HepG2 (cell line): ENCODE results near the gene DLX6. TPM values are rescaled to one million over a fixed set of nuclear protein-coding genes. Genes with fewer than 3 reads are reported as not detected.

ENCODE experiments used
- ARNTL ChIP-seq: sonication (generic); formaldehyde crosslinking; IDR thresholded peaks from 2 replicates; pipeline ENCODE4 v1.4.0; 2020; ENCODE audit warnings: mild to moderate bottlenecking, missing genetic modification reagents
- ATF7-NPFF ChIP-seq: sonication (generic); formaldehyde crosslinking; IDR thresholded peaks from 2 replicates; pipeline ENCODE4 v1.8.1; 2023; ENCODE audit warnings: mild to moderate bottlenecking, low read depth, missing genetic modification reagents, moderate library complexity
- CBX2 ChIP-seq, 2 experiments: fragments of 200-600 bp in 1 of 2; sonication (generic); formaldehyde crosslinking in 1 of 2; IDR thresholded peaks; 2 replicates each; pipeline versions ENCODE4 v1.7.0 to v1.8.1; 2018 to 2022; ENCODE audit warnings: low read depth in 2 of 2, low read length in 1 of 2, mild to moderate bottlenecking in 1 of 2, missing genetic modification reagents in 1 of 2
- CTCF ChIP-seq: sonication (generic); formaldehyde crosslinking; IDR thresholded peaks from 2 replicates; pipeline ENCODE4 v1.5.0; 2020; ENCODE audit warnings: mild to moderate bottlenecking, missing genetic modification reagents, moderate library complexity
- HDAC2 ChIP-seq: sonication (generic); formaldehyde crosslinking; IDR thresholded peaks from 2 replicates; pipeline ENCODE4 v1.4.0; 2020; ENCODE audit warnings: missing genetic modification reagents
- POLR2AphosphoS5 ChIP-seq: IDR thresholded peaks from 2 replicates; pipeline ENCODE4 v1.6.1; 2012; ENCODE audit warnings: low read depth, low read length
- RAD21 ChIP-seq: fragments of 450-650 bp; formaldehyde crosslinking; IDR thresholded peaks from 2 replicates; pipeline ENCODE4 v1.5.0; 2020; ENCODE audit warnings: mild to moderate bottlenecking
- RBAK ChIP-seq: sonication (generic); formaldehyde crosslinking; IDR thresholded peaks from 2 replicates; pipeline ENCODE4 v1.5.1; 2020; ENCODE audit warnings: mild to moderate bottlenecking, missing genetic modification reagents
- SMARCC2 ChIP-seq: fragments of 450-650 bp; IDR thresholded peaks from 2 replicates; pipeline ENCODE4 v1.6.1; 2017; ENCODE audit warnings: antibody characterized with exemption, mild to moderate bottlenecking
- ZNF142 ChIP-seq: sonication (generic); formaldehyde crosslinking; IDR thresholded peaks from 2 replicates; pipeline ENCODE4 v1.4.0; 2020; ENCODE audit warnings: missing genetic modification reagents
- ZNF24 ChIP-seq: fragments of 450-650 bp; IDR thresholded peaks from 2 replicates; pipeline ENCODE4 v1.6.1; 2017; ENCODE audit warnings: antibody characterized with exemption, mild to moderate bottlenecking
- ZNF260 ChIP-seq: sonication (generic); formaldehyde crosslinking; IDR thresholded peaks from 2 replicates; pipeline ENCODE4 v1.4.0; 2020; ENCODE audit warnings: missing genetic modification reagents, low read depth, mild to moderate bottlenecking, borderline replicate concordance
- ZNF317 ChIP-seq: sonication (generic); formaldehyde crosslinking; IDR thresholded peaks from 2 replicates; pipeline ENCODE4 v1.5.0; 2020; ENCODE audit warnings: mild to moderate bottlenecking, missing genetic modification reagents
- ZNF484 ChIP-seq: sonication (generic); formaldehyde crosslinking; IDR thresholded peaks from 2 replicates; pipeline ENCODE4 v1.5.1; 2020; ENCODE audit warnings: mild to moderate bottlenecking, low read depth, missing genetic modification reagents, borderline replicate concordance
- ZNF605 ChIP-seq: sonication (generic); formaldehyde crosslinking; IDR thresholded peaks from 2 replicates; pipeline ENCODE4 v1.8.0; 2022; ENCODE audit warnings: mild to moderate bottlenecking, missing genetic modification reagents
- ZNF703 ChIP-seq: sonication (generic); formaldehyde crosslinking; IDR thresholded peaks from 2 replicates; pipeline ENCODE4 v1.5.1; 2020; ENCODE audit warnings: missing genetic modification reagents, mild to moderate bottlenecking, moderate library complexity, borderline replicate concordance
- ZNF713 ChIP-seq: sonication (generic); formaldehyde crosslinking; IDR thresholded peaks from 2 replicates; pipeline ENCODE4 v1.4.0; 2020; ENCODE audit warnings: mild to moderate bottlenecking, missing genetic modification reagents
- ZNF790 ChIP-seq: sonication (generic); formaldehyde crosslinking; IDR thresholded peaks from 2 replicates; pipeline ENCODE4 v1.8.0; 2022; ENCODE audit warnings: missing genetic modification reagents, mild to moderate bottlenecking, borderline replicate concordance
- polyA plus RNA-seq, 8 experiments: library from polyadenylated mRNA; depleted of rRNA in 3 of 8; stranded (reverse) in 7 of 8; unstranded in 1 of 8; fragments of >200 nt; fragmentation: Illumina TruSeq in 4 of 8; extraction: Trizol in 4 of 8; gene quantifications; 2 replicates each; pipeline versions ENCODE4 v1.2.1 to v1.2.3, GENCODE V29; 2011 to 2016; ENCODE audit warnings: low read depth in 4 of 8, missing spikeins in 1 of 8, mixed read lengths in 1 of 8; ENCODE audit not compliant: insufficient read depth in 1 of 8
- total RNA-seq, 5 experiments: library from RNA; depleted of rRNA; stranded (reverse); fragments of >200 nt; fragmentation: Illumina TruSeq; extraction: Trizol; gene quantifications; 2 replicates each; pipeline ENCODE4 v1.2.3, GENCODE V29; 2016; ENCODE audit warnings: low read depth in 1 of 5
- TF ChIP-seq, protein P1 (sequence below): sonication (generic); formaldehyde crosslinking; IDR thresholded peaks from 2 replicates; pipeline ENCODE4 v1.4.0; 2020; ENCODE audit warnings: missing genetic modification reagents
- TF ChIP-seq, protein P2 (sequence below): sonication (generic); formaldehyde crosslinking; IDR thresholded peaks from 2 replicates; pipeline ENCODE4 v1.5.0; 2020; ENCODE audit warnings: mild to moderate bottlenecking, missing genetic modification reagents

DLX6 gene
- total and polyA plus RNA-seq, 2 of the 13 experiments (the other 11 are each of a cell fraction or from before 2014, with no cell fraction given) = 3.5 to 5.5 TPM

DNA sequence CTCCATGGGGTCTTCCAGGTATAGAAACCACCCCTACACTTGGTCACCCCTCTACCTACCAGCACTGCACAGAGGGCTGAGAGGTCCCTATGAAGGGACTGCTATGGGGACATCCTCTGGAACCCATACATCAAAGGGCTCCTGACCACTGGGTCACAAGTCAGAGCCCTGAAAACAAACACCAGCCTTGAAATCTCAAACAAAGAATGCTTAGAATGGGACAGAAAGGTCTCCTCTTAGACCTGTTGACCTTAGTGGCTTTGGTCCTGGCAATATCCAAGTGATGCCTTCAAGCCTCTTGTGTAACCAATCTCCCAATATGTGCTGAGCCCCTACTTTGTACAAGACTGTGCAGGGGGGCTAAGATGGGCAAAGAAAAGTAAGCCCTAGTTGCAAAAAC lies 34.6 kb upstream of the DLX6 start (continued):
- TF ChIP-seq ZNF142 (no peak), ZNF484 (no peak), ZNF790 (CRISPR knock-in tag) (no peak), ZNF317 (CRISPR knock-in tag) (no peak; the same call in 1 of the 2 replicates), POLR2AphosphoS5 (no peak), ZNF703 (no peak), ZNF605 (CRISPR knock-in tag) (no peak), SMARCC2 (no peak), ZNF24 (peak; percentile 17; the same call in 1 of the 2 replicates), ATF7-NPFF (CRISPR knock-in tag) (no peak), ARNTL (peak; percentile 72), RBAK (CRISPR knock-in tag) (no peak), CBX2 (IDR thresholded peaks at IDR 0.05; ENCODE audit: low read depth, low read length) (no peak), CBX2 (CRISPR knock-in tag; IDR thresholded peaks at IDR 0.05; ENCODE audit: low read depth) (no peak), CTCF (CRISPR knock-in tag) (no peak), HDAC2 (CRISPR knock-in tag) (peak; percentile 86), ZNF713 (CRISPR knock-in tag) (no peak), ZNF260 (no peak), RAD21 (CRISPR knock-in tag) (no peak)
- TF ChIP-seq, protein P1, sequence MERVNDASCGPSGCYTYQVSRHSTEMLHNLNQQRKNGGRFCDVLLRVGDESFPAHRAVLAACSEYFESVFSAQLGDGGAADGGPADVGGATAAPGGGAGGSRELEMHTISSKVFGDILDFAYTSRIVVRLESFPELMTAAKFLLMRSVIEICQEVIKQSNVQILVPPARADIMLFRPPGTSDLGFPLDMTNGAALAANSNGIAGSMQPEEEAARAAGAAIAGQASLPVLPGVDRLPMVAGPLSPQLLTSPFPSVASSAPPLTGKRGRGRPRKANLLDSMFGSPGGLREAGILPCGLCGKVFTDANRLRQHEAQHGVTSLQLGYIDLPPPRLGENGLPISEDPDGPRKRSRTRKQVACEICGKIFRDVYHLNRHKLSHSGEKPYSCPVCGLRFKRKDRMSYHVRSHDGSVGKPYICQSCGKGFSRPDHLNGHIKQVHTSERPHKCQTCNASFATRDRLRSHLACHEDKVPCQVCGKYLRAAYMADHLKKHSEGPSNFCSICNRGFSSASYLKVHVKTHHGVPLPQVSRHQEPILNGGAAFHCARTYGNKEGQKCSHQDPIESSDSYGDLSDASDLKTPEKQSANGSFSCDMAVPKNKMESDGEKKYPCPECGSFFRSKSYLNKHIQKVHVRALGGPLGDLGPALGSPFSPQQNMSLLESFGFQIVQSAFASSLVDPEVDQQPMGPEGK (CRISPR knock-in tag) = peak; percentile 81
- TF ChIP-seq, protein P2, sequence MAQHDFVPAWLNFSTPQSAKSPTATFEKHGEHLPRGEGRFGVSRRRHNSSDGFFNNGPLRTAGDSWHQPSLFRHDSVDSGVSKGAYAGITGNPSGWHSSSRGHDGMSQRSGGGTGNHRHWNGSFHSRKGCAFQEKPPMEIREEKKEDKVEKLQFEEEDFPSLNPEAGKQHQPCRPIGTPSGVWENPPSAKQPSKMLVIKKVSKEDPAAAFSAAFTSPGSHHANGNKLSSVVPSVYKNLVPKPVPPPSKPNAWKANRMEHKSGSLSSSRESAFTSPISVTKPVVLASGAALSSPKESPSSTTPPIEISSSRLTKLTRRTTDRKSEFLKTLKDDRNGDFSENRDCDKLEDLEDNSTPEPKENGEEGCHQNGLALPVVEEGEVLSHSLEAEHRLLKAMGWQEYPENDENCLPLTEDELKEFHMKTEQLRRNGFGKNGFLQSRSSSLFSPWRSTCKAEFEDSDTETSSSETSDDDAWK (CRISPR knock-in tag) = no peak
